GM20431 (cell line): Measurements from ENCODE around the gene ARID4A.
"Not testable (repeated sequence)": the region's sequence is repeated elsewhere in the genome, so short reads cannot be mapped to it uniquely, and the experiment has no call there.

Experiments used
- in situ Hi-C: fragments of 300-500 bp; cut with MseI, MboI; formaldehyde crosslinking; loops from one replicate; pipeline ENCODE4 v1.15.0; 2020; ENCODE audit warnings: low sequenced_read_pairs; ENCODE audit not compliant: unreplicated experiment

Gene ARID4A

GRCh38 chr14:58298477-58299400 lies at the start of gene ARID4A:
Gene ARID4A, plus strand, starts transcription at chr14:58298555. Its CDS starts 1,300 bp downstream, at chr14:58299855.
- in situ Hi-C loops, result no loop called here

GRCh38 chr14:58249611-58250010 lies 48.7 kb upstream of the ARID4A start:
- in situ Hi-C loops, result no loop called here

- in situ Hi-C loops, result no loop called here
These were observed 40.2 kb upstream of the ARID4A start for GRCh38 chr14:58258156-58258555.

GRCh38 chr14:58262005-58262404 lies 36.4 kb upstream of the ARID4A start:
- in situ Hi-C loops, result not testable (repeated sequence)

- in situ Hi-C loops, result no loop called here
These were observed 33.0 kb upstream of the ARID4A start for GRCh38 chr14:58265401-58265800.

- in situ Hi-C loops, result no loop called here
These were observed 27.7 kb upstream of the ARID4A start for GRCh38 chr14:58270628-58271027.

GRCh38 chr14:58272588-58273372 lies 25.6 kb upstream of the ARID4A start:
- in situ Hi-C loops, result no loop called here

- in situ Hi-C loops, result no loop called here
These were observed 23.5 kb upstream of the ARID4A start for GRCh38 chr14:58274881-58275280.

GRCh38 chr14:58275527-58276190 lies 22.7 kb upstream of the ARID4A start:
- in situ Hi-C loops, result no loop called here

- in situ Hi-C loops, result no loop called here
These were observed 22.1 kb upstream of the ARID4A start for GRCh38 chr14:58276208-58276607.

GRCh38 chr14:58278177-58278576 lies 20.2 kb upstream of the ARID4A start:
- in situ Hi-C loops, result no loop called here

GRCh38 chr14:58280954-58281787 lies 17.2 kb upstream of the ARID4A start:
- in situ Hi-C loops, result no loop called here

GRCh38 chr14:58281969-58282368 lies 16.4 kb upstream of the ARID4A start:
- in situ Hi-C loops, result no loop called here

GRCh38 chr14:58282925-58283593 lies 15.3 kb upstream of the ARID4A start:
- in situ Hi-C loops, result no loop called here

GRCh38 chr14:58283730-58284129 lies 14.6 kb upstream of the ARID4A start:
- in situ Hi-C loops, result no loop called here

GRCh38 chr14:58285132-58285531 lies 13.2 kb upstream of the ARID4A start:
- in situ Hi-C loops, result no loop called here

- in situ Hi-C loops, result no loop called here
These were observed 10.7 kb upstream of the ARID4A start for GRCh38 chr14:58287607-58288042.

- in situ Hi-C loops, result no loop called here
These were observed 10.1 kb upstream of the ARID4A start for GRCh38 chr14:58288106-58288792.

GRCh38 chr14:58291646-58292045 lies 6.7 kb upstream of the ARID4A start:
- in situ Hi-C loops, result no loop called here
